Astrocyte (in vitro differentiated cells and primary cell): Measurements from ENCODE around the gene WT1. TPM values are rescaled to one million over a fixed set of nuclear protein-coding genes. Genes with fewer than 3 reads are reported as not detected.
A peak's percentile ranks its signal among the peaks of the same experiment; 100 is the strongest.

ENCODE experiments used
- DNase-seq: peaks from one replicate; pipeline ENCODE4 v3.0.0-alpha.2; 2010; ENCODE audit warnings: low read depth
- FAIRE-seq: peaks from 2 replicates; lab custom pipeline; 2011; peaks lifted over from hg19 to GRCh38; lab: Jason Lieb, UNC
- H2AFZ ChIP-seq: 2 replicates; pipeline ENCODE4 v1.6.0; 2012; ENCODE audit warnings: low read depth, low read length, inconsistent platforms
- H3K27ac ChIP-seq: 2 replicates; pipeline ENCODE4 v1.5.1; 2011; ENCODE audit warnings: low read depth, low read length, inconsistent platforms
- H3K27me3 ChIP-seq: 2 replicates; pipeline ENCODE4 v1.6.0; 2011; ENCODE audit warnings: low read length, inconsistent platforms; ENCODE audit not compliant: insufficient read depth
- H3K36me3 ChIP-seq: 2 replicates; pipeline ENCODE4 v1.5.1; 2011; ENCODE audit warnings: low read length, inconsistent platforms; ENCODE audit not compliant: insufficient read depth
- H3K4me1 ChIP-seq: 2 replicates; pipeline ENCODE4 v1.5.1; 2011; ENCODE audit warnings: low read length, inconsistent platforms; ENCODE audit not compliant: insufficient read depth
- H3K4me2 ChIP-seq: 2 replicates; pipeline ENCODE4 v1.6.0; 2012; ENCODE audit warnings: low read length, inconsistent platforms
- H3K4me3 ChIP-seq: 2 replicates; pipeline ENCODE4 v1.5.1; 2011; ENCODE audit warnings: low read depth, mild to moderate bottlenecking, low read length, inconsistent platforms; ENCODE audit not compliant: insufficient read depth
- H3K79me2 ChIP-seq: 2 replicates; pipeline ENCODE4 v1.6.0; 2012; ENCODE audit warnings: mild to moderate bottlenecking, low read length, inconsistent platforms; ENCODE audit not compliant: insufficient read depth
- H3K9ac ChIP-seq: 2 replicates; pipeline ENCODE4 v1.6.0; 2012; ENCODE audit warnings: mild to moderate bottlenecking, low read length, inconsistent platforms
- H3K9me3 ChIP-seq: 2 replicates; pipeline ENCODE4 v1.5.1; 2012; ENCODE audit warnings: low read depth, mild to moderate bottlenecking, low read length, inconsistent platforms; ENCODE audit not compliant: insufficient read depth
- H4K20me1 ChIP-seq: 2 replicates; pipeline ENCODE4 v1.6.0; 2012; ENCODE audit warnings: low read length, inconsistent platforms; ENCODE audit not compliant: insufficient read depth
- H3K27ac Mint-ChIP-seq: one replicate; pipeline ENCODE4 v1.8.0; 2021; ENCODE audit warnings: mild to moderate bottlenecking, mixed read lengths; ENCODE audit not compliant: unreplicated experiment
- H3K27me3 Mint-ChIP-seq: one replicate; pipeline ENCODE4 v1.8.0; 2021; ENCODE audit warnings: low read depth, mixed read lengths; ENCODE audit not compliant: unreplicated experiment
- H3K36me3 Mint-ChIP-seq: one replicate; pipeline ENCODE4 v1.8.0; 2021; ENCODE audit warnings: low read depth, mixed read lengths; ENCODE audit not compliant: unreplicated experiment
- H3K4me1 Mint-ChIP-seq: one replicate; pipeline ENCODE4 v1.8.0; 2021; ENCODE audit warnings: low read depth, mixed read lengths; ENCODE audit not compliant: unreplicated experiment
- H3K4me3 Mint-ChIP-seq: one replicate; pipeline ENCODE4 v1.8.0; 2021; ENCODE audit warnings: mild to moderate bottlenecking, moderate library complexity, mixed read lengths; ENCODE audit not compliant: unreplicated experiment
- H3K9me3 Mint-ChIP-seq: one replicate; pipeline ENCODE4 v1.8.0; 2021; ENCODE audit warnings: mild to moderate bottlenecking, mixed read lengths; ENCODE audit not compliant: unreplicated experiment
- CTCF ChIP-seq: IDR thresholded peaks from 2 replicates; pipeline ENCODE4 v1.5.1; 2011; ENCODE audit warnings: low read depth, mild to moderate bottlenecking, inconsistent platforms, low read length, moderate library complexity; ENCODE audit not compliant: insufficient read depth
- EZH2 ChIP-seq: IDR thresholded peaks from 2 replicates; pipeline ENCODE4 v1.6.1; 2012; ENCODE audit warnings: mild to moderate bottlenecking, low read length, inconsistent platforms; ENCODE audit not compliant: insufficient read depth
- total RNA-seq: library from RNA; stranded (reverse); gene quantifications from 2 replicates; pipeline ENCODE4 v1.2.1, GENCODE V29; 2021

WT1 gene
- total RNA-seq, 1 donor from 2014 or later, result 0.45 TPM

GRCh38 chr11:32437495-32438345, 2.4 kb upstream of the WT1 start:
- TF ChIP-seq EZH2 (peak; percentile 81), CTCF (no peak)
- H3K4me1 Mint-ChIP-seq, result peaks cover 2% of the 10 kb centered on the region
- DNase-seq (no peak), FAIRE-seq (no peak)
- peaks cover 6% of the 10 kb centered on the region for H3K36me3 Mint-ChIP-seq
- peaks cover 6% of the 10 kb centered on the region for H4K20me1 ChIP-seq
- H2AFZ ChIP-seq, result no peak overlapping the region
- peak overlapping the region; percentile 51 for H3K27ac Mint-ChIP-seq
- H3K9ac ChIP-seq, result no peak overlapping the region
- no peaks in the 10 kb centered on the region for H3K36me3 ChIP-seq
- H3K4me1 ChIP-seq, result no peaks in the 10 kb centered on the region
- H3K4me3 ChIP-seq, result no peak overlapping the region
- H3K4me3 Mint-ChIP-seq, result no peak overlapping the region
- peaks cover 3% of the 10 kb centered on the region for H3K9me3 ChIP-seq
- H3K27ac ChIP-seq, result no peak overlapping the region
- H3K27me3 Mint-ChIP-seq, result peaks cover 79% of the 10 kb centered on the region
- no peaks in the 10 kb centered on the region for H3K79me2 ChIP-seq
- H3K4me2 ChIP-seq, result no peak overlapping the region
- peaks cover 91% of the 10 kb centered on the region for H3K27me3 ChIP-seq
- H3K9me3 Mint-ChIP-seq, result peaks cover 37% of the 10 kb centered on the region

DNA sequence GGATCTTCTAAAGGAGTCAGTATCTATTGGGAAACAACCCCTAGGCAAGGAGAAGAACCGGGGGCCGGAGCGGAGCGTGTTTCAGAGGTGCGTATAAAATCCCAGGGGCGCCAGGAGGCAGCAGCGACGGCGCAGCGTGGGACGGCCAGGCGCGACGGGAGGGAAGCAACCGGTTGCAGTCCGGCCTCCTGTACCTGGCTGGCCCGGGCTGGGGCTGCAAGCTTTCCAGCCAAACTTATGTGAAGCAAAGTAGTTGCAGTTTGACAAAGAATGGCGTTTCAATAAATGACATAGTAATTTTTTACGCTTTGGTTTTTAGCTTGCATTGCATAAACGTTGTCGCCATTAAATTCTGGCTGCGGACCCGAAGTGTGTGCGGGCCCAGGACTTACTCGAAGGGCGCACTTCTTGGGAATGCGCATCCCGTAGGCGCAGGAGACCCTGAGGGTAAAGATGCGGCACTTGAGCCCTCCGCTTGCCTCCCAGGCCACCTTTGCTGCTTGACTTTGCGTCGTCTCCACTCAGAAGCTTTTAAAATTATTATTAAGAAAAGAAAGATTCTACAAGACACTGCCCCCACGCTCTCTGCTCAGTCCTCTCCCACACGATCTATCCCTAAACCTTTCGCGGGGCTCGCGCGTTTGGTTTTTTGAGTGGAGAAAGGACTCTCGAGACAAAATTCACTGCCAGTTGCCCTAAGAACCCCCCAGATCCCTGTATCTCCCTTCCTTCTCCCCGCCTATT, 1.6 kb upstream of the WT1 start:
- Mint-ChIP-seq H3K27ac (peak overlapping the region; percentile 83), H3K4me3 (no peak overlapping the region), H3K4me1 (peaks cover 2% of the 10 kb centered on the region), H3K9me3 (peaks cover 41% of the 10 kb centered on the region), H3K27me3 (peaks cover 78% of the 10 kb centered on the region), H3K36me3 (peaks cover 6% of the 10 kb centered on the region)
- Histone ChIP-seq H3K4me3 (no peak overlapping the region), H3K36me3 (no peaks in the 10 kb centered on the region), H3K9ac (no peak overlapping the region), H3K79me2 (no peaks in the 10 kb centered on the region), H4K20me1 (peaks cover 6% of the 10 kb centered on the region), H3K9me3 (peaks cover 3% of the 10 kb centered on the region), H3K27me3 (peaks cover 91% of the 10 kb centered on the region), H3K4me1 (no peaks in the 10 kb centered on the region), H3K4me2 (peak overlapping the region; percentile 41), H2AFZ (no peak overlapping the region), H3K27ac (no peak overlapping the region)
- DNase-seq (no peak), FAIRE-seq (no peak)
- TF ChIP-seq CTCF (no peak), EZH2 (peak; percentile 15)
